Activated CD8-positive, alpha-beta memory T cell treated with anti-CD3 and anti-CD28 coated beads, Interleukin-2, amount 10 ng/mL, durations not matched to agents 7 days and 5 days (primary cell): ENCODE data around the gene ZNF580. TPM values are rescaled to one million over a fixed set of nuclear protein-coding genes. Genes with fewer than 3 reads are reported as not detected.

Experiments used
- ATAC-seq: fragments of 150-1000 bp; cut with Tn5 transposase; one replicate; pipeline ENCODE4 v1.10.0; 2021; ENCODE audit warnings: moderate library complexity
- CTCF ChIA-PET: fragments of 350-600 bp; sonication (Branson Sonifier 250); formaldehyde crosslinking; loops from one replicate; lab custom pipeline; 2021; ENCODE audit warnings: antibody characterized with exemption; lab: Charles Lee
- DNase-seq: peaks from one replicate; pipeline ENCODE4 v3.0.0-alpha.2; 2020
- H3K27ac Mint-ChIP-seq: one replicate; pipeline ENCODE4 v1.8.0; 2021; ENCODE audit warnings: mild to moderate bottlenecking, mixed read lengths
- H3K27me3 Mint-ChIP-seq: one replicate; pipeline ENCODE4 v1.8.0; 2021; ENCODE audit warnings: mixed read lengths
- H3K36me3 Mint-ChIP-seq: one replicate; pipeline ENCODE4 v1.8.0; 2021; ENCODE audit warnings: mild to moderate bottlenecking, mixed read lengths
- H3K4me1 Mint-ChIP-seq: one replicate; pipeline ENCODE4 v1.8.0; 2021; ENCODE audit warnings: mixed read lengths
- H3K4me3 Mint-ChIP-seq: one replicate; pipeline ENCODE4 v1.8.0; 2021; ENCODE audit warnings: mild to moderate bottlenecking, moderate library complexity, mixed read lengths
- H3K9me3 Mint-ChIP-seq: one replicate; pipeline ENCODE4 v1.8.0; 2022; ENCODE audit warnings: low read depth, mixed read lengths
- total RNA-seq, 2 experiments: library from RNA; stranded (reverse); gene quantifications; one replicate each; pipeline ENCODE4 v1.2.3, GENCODE V29; 2021

Gene ZNF580, protein sequence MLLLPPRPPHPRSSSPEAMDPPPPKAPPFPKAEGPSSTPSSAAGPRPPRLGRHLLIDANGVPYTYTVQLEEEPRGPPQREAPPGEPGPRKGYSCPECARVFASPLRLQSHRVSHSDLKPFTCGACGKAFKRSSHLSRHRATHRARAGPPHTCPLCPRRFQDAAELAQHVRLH
- total RNA-seq, result 10 to 100 TPM; 33.1 to 33.7 TPM

DNA sequence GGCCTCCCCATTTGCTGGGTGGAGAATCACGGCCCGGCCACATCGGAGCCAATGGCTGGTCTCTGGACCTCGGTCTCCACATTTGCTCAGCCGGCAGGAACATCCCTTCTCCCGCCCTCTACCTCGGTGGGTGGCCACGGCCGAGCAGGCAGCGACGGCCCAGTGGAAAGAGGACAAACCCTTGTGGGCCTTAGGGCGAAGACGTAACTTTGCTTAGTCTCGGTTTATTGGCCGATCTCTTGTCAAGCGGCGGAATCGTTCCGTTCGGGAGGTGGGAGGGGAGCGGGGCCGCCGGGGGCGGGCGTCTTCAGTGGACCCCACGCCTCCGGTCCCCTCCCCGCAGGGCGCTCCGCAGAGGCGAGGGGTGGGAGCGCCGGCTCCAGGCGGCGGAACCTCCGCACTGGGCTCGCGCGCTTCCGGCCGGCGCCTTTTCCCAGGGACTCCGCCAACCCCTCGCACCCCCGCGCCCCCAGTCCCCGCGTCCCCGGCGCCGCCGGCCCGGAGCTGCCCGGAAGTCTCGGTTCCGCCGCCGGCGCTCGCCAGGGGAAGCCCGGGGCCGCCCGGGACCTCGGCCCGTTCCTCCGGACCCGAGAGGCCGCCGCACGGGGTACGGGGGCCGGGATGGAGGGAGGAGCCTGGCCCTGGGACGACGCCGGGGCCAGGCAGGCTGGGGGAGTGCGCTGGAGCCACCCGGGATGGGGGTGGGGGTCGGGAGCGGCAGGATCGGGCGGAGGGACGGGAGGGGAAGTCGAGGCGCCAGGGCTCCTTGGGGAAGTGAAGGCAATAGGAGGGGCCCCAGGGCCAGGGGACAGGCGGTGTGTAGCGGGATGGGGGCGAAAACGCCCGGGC, at the start of gene ZNF580:
Gene ZNF580 (plus strand): TSS at position 426 of the 849 bp plus-strand sequence. CDS start 1,507 bp downstream, outside the sequence.
- DNase-seq (peak; percentile 69), ATAC-seq (peak; percentile 45)
- Mint-ChIP-seq H3K36me3 (peaks cover 16% of the 10 kb centered on the region), H3K4me1 (peaks cover 65% of the 10 kb centered on the region), H3K4me3 (peak within 1 kb of the TSS; percentile 87), H3K9me3 (no peaks in the 10 kb centered on the region), H3K27me3 (no peaks in the 10 kb centered on the region), H3K27ac (peak within 1 kb of the TSS; percentile 92)
- CTCF ChIA-PET, result interaction anchor here (1.0 to 10.5 kb wide), 5 partner anchors 8 to 137 kb away, joined by 4 to 104 read pairs (median 5); partner anchors contain the start of genes U2AF2 and ZNF865

DNA sequence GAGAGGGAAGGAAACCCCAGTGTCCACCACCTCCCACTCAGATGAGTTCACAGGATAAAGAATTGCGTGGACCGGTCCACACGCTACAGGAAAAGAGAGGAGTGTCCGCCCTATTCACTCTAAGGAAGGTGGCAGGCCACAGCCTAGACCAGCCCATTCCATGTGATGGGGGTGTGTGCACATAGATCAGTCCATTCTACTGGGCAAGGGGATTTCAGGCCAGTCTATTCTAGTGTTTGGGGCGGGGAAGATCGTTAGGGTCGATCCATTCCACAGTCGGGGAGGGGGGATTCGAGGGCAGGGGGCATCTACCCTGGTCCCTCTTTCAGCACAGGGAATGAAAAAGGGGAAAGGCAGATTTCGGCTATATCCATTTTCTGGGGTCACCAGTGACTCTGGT, 49.2 kb upstream of the ZNF580 start:
- Mint-ChIP-seq H3K27me3 (peaks cover 9% of the 10 kb centered on the region), H3K9me3 (no peaks in the 10 kb centered on the region), H3K4me3 (no peak overlapping the region), H3K4me1 (peaks cover 5% of the 10 kb centered on the region), H3K27ac (no peak overlapping the region), H3K36me3 (peaks cover 22% of the 10 kb centered on the region)
- CTCF ChIA-PET, result no interaction called here
- ATAC-seq, result no peak
- no peak for DNase-seq

DNA sequence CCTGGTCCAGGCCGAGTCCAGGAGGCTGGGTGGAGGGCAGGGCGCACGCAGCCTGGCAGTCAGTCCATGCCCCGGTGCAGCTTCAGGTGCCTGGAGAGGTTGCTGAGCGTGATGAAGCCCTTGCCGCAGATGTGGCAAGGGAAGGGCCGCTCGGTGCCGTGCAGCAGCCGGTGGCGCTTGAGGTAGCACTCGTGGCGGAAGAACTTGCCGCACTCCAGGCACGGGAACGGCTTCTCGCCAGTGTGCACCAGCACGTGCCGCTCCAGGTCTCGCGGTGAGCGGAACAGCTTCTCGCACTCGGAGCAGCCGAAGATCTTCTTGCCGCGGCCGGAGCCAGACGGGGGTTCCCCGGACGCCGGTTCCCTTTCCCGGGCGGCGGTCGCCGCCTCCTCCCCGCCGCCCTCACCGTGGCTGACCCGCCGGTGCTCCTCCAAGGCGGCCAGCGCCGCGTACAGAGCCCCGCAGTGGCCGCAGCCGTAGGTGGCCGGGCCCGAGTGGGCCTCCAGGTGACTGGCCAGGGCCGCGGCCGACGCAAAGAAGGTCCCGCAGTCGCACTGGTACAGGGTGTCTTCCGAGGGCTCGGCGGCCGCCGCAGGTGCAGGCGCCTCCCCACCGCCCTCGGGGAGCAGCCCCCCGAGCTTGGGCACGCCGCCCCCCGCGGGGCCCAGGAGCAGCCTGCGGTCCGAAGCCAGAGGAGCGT, 48.3 kb upstream of the ZNF580 start:
- no peak for ATAC-seq
- peaks cover 26% of the 10 kb centered on the region for H3K36me3 Mint-ChIP-seq
- CTCF ChIA-PET, result interaction anchor here (2.7 kb wide), 1 partner anchor 14 kb away, joined by 7 read pairs; the partner anchor contains the start of gene ZNF865

DNA sequence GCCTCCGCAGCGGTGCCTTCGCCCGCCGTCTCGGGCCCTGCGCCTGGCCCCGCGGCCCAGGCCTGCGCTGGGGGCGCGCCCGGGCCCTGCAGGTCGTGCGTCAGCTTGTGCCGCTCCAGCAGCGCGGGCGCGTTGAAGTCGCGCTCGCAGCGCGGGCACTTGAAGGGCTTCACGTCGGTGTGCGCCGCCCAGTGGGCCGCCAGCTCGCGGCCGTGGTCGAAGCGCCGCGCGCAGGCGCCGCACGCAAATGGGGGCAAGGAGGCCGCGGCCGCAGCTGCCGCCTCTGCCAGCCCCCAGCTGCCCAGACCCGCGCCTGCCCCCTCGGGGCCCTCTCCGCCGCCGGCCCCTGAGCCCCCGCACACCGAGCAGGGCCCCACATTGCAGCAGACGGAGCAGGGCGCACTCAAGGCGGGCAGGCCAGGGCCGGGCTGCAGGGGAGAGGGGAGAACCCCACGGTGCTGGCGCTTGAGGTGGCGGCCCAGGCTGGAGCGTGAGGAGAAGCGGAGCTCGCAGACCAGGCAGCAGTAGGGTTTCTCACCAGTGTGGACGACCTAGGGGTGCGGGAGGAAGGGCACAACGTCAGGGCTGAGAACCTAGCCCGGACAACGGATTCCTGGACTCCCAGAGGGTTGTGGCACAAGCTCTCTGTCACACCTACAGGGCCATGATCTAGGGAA, 47.6 kb upstream of the ZNF580 start:
- CTCF ChIA-PET, result interaction anchor here (0.6 to 2.7 kb wide), 2 partner anchors 13 to 19 kb away, joined by 4 to 7 read pairs; partner anchors contain the start of gene ZNF865
- DNase-seq (no peak), ATAC-seq (no peak)
- Mint-ChIP-seq H3K9me3 (no peaks in the 10 kb centered on the region), H3K27ac (no peak overlapping the region), H3K36me3 (peaks cover 29% of the 10 kb centered on the region), H3K27me3 (no peaks in the 10 kb centered on the region), H3K4me3 (no peak overlapping the region), H3K4me1 (no peaks in the 10 kb centered on the region)

More for the DNA sequence above, 48.3 kb upstream of the ZNF580 start:
- DNase-seq, result no peak
- Mint-ChIP-seq H3K9me3 (no peaks in the 10 kb centered on the region), H3K27me3 (no peaks in the 10 kb centered on the region), H3K27ac (no peak overlapping the region), H3K4me1 (no peaks in the 10 kb centered on the region), H3K4me3 (no peak overlapping the region)

DNA sequence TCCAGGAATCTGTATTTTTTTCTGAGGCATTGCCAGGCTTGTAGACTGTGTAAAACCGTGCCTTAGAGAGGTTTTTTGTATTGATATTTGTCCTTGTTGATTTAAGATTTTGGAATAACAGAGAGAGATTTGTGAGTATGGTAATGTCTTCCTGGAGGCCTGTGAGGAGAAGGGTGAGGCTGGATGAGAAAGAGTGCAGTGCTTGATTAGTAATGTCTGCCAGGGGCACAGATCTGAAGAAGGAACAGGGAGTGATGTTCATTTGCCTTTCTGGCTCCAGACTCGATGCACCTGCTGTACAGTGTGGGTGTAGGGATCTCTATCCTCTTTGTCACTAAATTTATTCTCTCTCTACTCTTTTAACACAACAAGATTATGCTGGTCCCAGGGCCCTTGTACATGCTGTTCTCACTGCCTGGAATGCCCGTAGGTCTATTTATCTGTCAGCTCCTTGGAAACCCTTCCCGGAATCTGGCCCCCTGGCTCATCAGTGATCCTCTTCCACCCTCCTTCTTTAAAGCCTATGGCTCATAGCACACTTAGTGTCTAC, 45.7 kb upstream of the ZNF580 start:
- H3K27me3 Mint-ChIP-seq, result no peaks in the 10 kb centered on the region
- no peak for DNase-seq
- H3K36me3 Mint-ChIP-seq, result peaks cover 31% of the 10 kb centered on the region
- no peak for ATAC-seq
- no peaks in the 10 kb centered on the region for H3K9me3 Mint-ChIP-seq
- H3K4me3 Mint-ChIP-seq, result no peak overlapping the region
- H3K27ac Mint-ChIP-seq, result no peak overlapping the region
- CTCF ChIA-PET, result interaction anchor here (0.7 to 2.7 kb wide), 2 partner anchors 11 to 422 kb away, joined by 3 to 7 read pairs; partner anchors contain the start of gene ZNF865
- peaks cover 6% of the 10 kb centered on the region for H3K4me1 Mint-ChIP-seq

DNA sequence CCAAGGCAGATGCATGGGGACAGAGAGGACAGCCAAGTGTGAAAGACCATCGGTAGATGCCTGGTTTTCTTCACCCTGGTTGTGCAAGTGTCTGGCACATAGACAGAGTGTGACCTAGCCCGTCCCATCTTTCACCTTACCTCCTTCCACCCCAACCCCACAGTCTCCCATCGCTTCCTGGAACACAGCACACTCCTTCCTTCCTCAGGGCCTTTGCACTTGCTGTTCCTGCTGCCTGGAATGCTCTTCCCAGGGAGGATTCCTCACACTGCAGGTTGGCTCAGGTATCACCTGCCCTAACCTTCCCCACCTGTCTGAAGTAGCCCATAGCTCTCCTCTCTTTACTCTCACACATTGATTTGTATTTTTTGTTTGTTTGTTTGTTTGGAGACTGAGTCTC, 44.5 kb upstream of the ZNF580 start:
- H3K36me3 Mint-ChIP-seq, result peaks cover 31% of the 10 kb centered on the region
- DNase-seq, result no peak
- no peak for ATAC-seq
- CTCF ChIA-PET, result interaction anchor here (1.5 kb wide), 1 partner anchor 10 kb away, joined by 3 read pairs; no protein-coding TSS in a partner anchor
- H3K9me3 Mint-ChIP-seq, result no peaks in the 10 kb centered on the region
- no peak overlapping the region for H3K4me3 Mint-ChIP-seq
- peaks cover 10% of the 10 kb centered on the region for H3K4me1 Mint-ChIP-seq
- H3K27ac Mint-ChIP-seq, result no peak overlapping the region
- H3K27me3 Mint-ChIP-seq, result no peaks in the 10 kb centered on the region

DNA sequence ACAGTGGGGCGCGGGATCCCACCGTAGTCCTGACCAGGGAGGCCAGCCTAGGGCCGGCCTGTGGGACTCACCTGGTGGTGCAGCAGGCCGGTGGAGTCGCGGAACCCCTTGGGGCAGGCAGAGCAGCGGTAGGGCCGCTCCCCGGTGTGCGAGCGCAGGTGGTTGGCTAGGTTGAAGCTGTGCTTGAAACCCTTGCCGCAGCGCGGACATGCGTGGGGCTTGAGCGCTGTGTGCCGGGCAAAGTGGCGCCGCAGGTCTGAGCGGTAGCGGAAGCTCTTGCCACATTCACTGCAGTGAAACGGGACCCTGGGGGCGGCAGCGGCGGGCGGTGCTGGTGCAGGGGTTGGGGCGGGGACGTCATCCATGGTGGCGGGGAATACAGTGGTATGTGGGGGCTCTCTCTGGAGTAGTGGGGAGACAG, 43.3 kb upstream of the ZNF580 start:
- Mint-ChIP-seq H3K27ac (no peak overlapping the region), H3K36me3 (peaks cover 31% of the 10 kb centered on the region), H3K27me3 (no peaks in the 10 kb centered on the region), H3K4me1 (peaks cover 17% of the 10 kb centered on the region), H3K4me3 (no peak overlapping the region), H3K9me3 (no peaks in the 10 kb centered on the region)
- DNase-seq, result no peak
- no peak for ATAC-seq
- CTCF ChIA-PET, result interaction anchor here (1.2 to 4.2 kb wide), 3 partner anchors 9 to 122 kb away, joined by 3 to 31 read pairs (median 3); no protein-coding TSS in a partner anchor

DNA sequence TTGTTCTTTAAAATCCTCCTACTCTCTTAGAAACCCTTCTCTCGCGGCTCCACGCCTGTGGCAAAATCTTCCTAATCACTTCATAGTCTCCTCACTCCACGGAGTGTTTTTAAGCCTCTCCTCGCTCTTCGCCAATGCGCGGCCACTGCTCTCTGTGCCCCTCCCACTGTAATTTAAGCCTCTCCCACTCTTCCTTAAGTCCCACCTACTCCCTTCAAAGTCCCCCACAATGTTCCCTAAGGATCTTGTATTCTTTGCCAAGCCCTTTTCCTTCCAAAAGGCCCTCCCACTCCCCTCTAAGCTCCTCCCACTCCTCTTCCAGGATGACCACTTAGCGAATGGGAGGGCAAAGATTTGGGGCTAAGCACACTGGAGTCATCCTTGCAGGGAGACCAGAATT, 42.8 kb upstream of the ZNF580 start:
- H3K27ac Mint-ChIP-seq, result no peak overlapping the region
- CTCF ChIA-PET, result interaction anchor here (1.2 to 4.2 kb wide), 3 partner anchors 26 to 122 kb away, joined by 3 to 31 read pairs (median 7); partner anchors contain the start of gene ZNF784
- peaks cover 17% of the 10 kb centered on the region for H3K4me1 Mint-ChIP-seq
- H3K36me3 Mint-ChIP-seq, result peaks cover 32% of the 10 kb centered on the region
- H3K27me3 Mint-ChIP-seq, result no peaks in the 10 kb centered on the region
- no peak for ATAC-seq
- no peak overlapping the region for H3K4me3 Mint-ChIP-seq
- DNase-seq, result no peak
- no peaks in the 10 kb centered on the region for H3K9me3 Mint-ChIP-seq

DNA sequence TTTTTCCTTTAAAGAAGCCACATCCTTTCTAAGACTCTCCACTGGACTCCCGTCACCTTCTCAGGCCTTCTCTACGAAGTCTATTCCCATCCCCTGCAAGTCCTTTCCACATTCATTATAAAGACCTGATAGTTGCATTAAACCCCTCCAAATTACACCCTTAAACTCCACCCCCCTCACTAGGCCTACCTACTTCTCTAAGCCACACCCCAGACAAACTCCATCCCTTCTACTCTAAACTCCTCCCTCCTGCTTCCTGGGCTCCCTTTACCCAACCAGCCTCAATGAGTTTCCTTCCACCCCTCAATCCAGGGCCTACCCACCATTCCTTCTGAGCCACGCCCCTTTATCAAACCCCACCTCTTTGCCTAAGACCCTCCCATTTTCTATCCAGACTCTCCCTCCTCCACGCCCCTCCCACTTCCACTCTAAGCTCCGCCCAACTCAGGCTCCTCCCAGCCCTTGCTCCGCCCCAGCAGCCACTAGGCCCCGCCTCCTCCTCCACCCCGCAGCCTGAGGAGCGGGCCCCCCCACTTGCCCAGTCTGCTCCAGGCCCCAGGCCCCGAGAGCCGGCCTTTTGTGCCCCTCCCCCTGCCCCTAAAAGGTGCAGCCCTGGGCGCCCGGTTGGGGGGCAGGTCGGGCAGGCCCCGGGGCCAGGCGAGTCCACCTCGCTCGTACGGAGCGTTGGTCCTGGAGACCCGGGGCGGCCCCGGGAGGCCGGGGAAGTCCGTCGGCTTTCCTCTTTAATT, 41.9 kb upstream of the ZNF580 start:
- Mint-ChIP-seq H3K36me3 (peaks cover 35% of the 10 kb centered on the region), H3K27me3 (no peaks in the 10 kb centered on the region), H3K9me3 (no peaks in the 10 kb centered on the region), H3K27ac (peak overlapping the region; percentile 99), H3K4me3 (peak overlapping the region; percentile 86), H3K4me1 (peaks cover 23% of the 10 kb centered on the region)
- DNase-seq, result peak; percentile 97
- ATAC-seq, result peak; percentile 70
- CTCF ChIA-PET, result interaction anchor here (0.7 to 4.2 kb wide), 13 partner anchors 11 to 345 kb away, joined by 3 to 31 read pairs (median 5); partner anchors contain the start of genes CCDC106, U2AF2, ZNF581 and ZNF628

DNA sequence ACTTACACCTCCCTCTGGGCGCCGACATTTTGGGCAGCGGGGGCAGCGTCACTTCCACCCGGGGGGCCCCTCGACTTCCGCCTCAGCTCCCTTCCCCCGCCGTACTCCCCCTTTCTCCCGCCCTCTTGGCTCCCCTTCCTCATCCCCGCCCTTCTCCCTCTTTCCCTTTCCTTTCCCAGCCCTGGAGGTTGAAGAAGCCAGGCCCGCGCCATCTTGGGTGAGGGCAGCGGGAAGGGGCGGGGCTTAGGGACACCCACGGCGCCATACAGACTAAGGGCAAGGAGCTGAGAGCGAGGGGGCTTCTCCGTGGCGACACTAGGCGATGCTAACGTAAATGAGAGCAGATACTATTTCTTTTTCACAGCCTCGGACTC, 41.3 kb upstream of the ZNF580 start, which contains the start of gene FIZ1:
Gene FIZ1 (minus strand): TSS at position 50 of the 374 bp plus-strand sequence. CDS start 1,652 bp downstream, outside the sequence.
- Mint-ChIP-seq H3K4me1 (peaks cover 25% of the 10 kb centered on the region), H3K27me3 (no peaks in the 10 kb centered on the region), H3K36me3 (peaks cover 35% of the 10 kb centered on the region), H3K27ac (peak within 1 kb of the TSS; percentile 99), H3K9me3 (no peaks in the 10 kb centered on the region), H3K4me3 (peak within 1 kb of the TSS; percentile 86)
- CTCF ChIA-PET, result interaction anchor here (0.7 to 4.2 kb wide), 12 partner anchors 12 to 345 kb away, joined by 3 to 31 read pairs (median 6); partner anchors contain the start of genes CCDC106, U2AF2, ZNF581 and ZNF628
- DNase-seq (peak; percentile 98), ATAC-seq (peak; percentile 77)

DNA sequence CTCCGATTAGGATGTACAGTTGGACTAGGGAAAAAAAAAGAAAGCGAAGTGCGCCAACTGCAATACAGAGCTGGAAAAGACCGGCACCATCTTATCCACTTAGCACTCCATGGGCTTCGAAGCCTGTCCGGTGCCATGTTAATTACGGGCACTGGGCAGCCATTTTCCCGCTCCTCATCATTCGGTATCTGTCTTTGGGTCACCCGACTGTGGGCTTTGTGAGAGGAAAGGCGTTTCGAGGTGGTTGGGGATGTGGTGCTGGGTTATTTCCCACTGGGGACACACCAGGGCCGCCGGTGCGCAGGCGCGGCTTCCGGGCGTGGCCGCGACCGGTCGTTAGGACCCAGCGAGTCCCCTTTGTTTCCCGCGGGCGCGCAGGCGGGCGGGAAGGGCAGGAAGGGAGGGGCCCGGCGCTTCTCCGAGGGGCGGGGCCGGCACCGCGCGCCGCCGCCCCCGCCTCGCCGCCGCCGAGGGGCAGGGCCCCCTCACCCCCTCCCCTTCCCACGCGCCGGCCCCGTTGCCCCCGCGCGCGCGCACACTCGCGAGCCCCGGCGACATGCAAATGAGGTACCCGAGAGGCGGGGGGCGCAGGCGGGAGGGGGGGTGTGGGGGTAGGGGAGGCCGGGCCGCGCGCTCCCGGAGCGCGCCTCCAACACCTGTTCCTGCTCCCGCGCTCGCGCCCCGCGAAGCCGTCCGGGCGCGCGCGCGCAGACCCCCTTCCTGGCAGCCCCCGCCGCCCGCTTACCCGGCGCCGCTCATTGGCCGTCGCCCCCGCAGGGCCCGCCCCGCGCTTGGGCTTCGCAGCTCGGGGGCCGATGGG, 40.8 kb upstream of the ZNF580 start, which contains the start of gene ZNF524:
Gene ZNF524 (plus strand): TSS at position 447 of the 820 bp plus-strand sequence. CDS start 1,825 bp downstream, outside the sequence.
- H3K27ac Mint-ChIP-seq, result peak within 1 kb of the TSS; percentile 99
- DNase-seq (peak; percentile 90), ATAC-seq (peak; percentile 63)
- H3K27me3 Mint-ChIP-seq, result no peaks in the 10 kb centered on the region
- CTCF ChIA-PET, result interaction anchor here (0.6 to 4.2 kb wide), 13 partner anchors 13 to 816 kb away, joined by 3 to 31 read pairs (median 5); partner anchors contain the start of genes CCDC106, U2AF2, ZNF581 and ZNF628
- H3K4me1 Mint-ChIP-seq, result peaks cover 29% of the 10 kb centered on the region
- H3K4me3 Mint-ChIP-seq, result peak within 1 kb of the TSS; percentile 86
- no peaks in the 10 kb centered on the region for H3K9me3 Mint-ChIP-seq
- peaks cover 31% of the 10 kb centered on the region for H3K36me3 Mint-ChIP-seq
